PC-9 (cell line): Measurements from ENCODE around the gene WDR53. TPM values are rescaled to one million over a fixed set of nuclear protein-coding genes. Genes with fewer than 3 reads are reported as not detected.
A peak's percentile ranks its signal among the peaks of the same experiment; 100 is the strongest.

ENCODE experiments used
- BruUV-seq: library from RNA; stranded (reverse); fragments of 400-500 nt; replicated peaks from 2 replicates; lab custom pipeline; 2021; lab: Mats Ljungman, UMichigan
- CTCF ChIA-PET: fragments of 300-600 bp; sonication (Branson Sonifier 250); formaldehyde crosslinking; loops from one replicate; lab custom pipeline; 2022; ENCODE audit warnings: antibody characterized with exemption; lab: Charles Lee
- POLR2A ChIA-PET: fragments of 300-600 bp; sonication (Branson Sonifier 250); formaldehyde crosslinking; loops from one replicate; lab custom pipeline; 2022; ENCODE audit warnings: antibody characterized with exemption; ENCODE audit not compliant: unreplicated experiment; lab: Charles Lee
- DNase-seq, 2 experiments: peaks; one replicate each; pipeline versions ENCODE4 v3.0.0 to v3.0.0-alpha.2; 2015 to 2022; ENCODE audit warnings: mixed read lengths in 1 of 2
- H2AFZ ChIP-seq: fragments of 200-600 bp; sonication (generic); 2 replicates; pipeline ENCODE4 v1.8.1; 2017; ENCODE audit warnings: antibody characterized with exemption
- H3F3A ChIP-seq: fragments of 200-600 bp; sonication (generic); 2 replicates; pipeline ENCODE4 v1.8.1; 2017; ENCODE audit warnings: antibody characterized with exemption, mild to moderate bottlenecking, low read depth; ENCODE audit not compliant: insufficient read depth
- H3K27ac ChIP-seq: fragments of 200-600 bp; sonication (generic); 2 replicates; pipeline ENCODE4 v1.6.1; 2016; ENCODE audit warnings: mixed run types
- H3K27me3 ChIP-seq: fragments of 200-600 bp; sonication (generic); 2 replicates; pipeline ENCODE4 v1.6.1; 2016; ENCODE audit warnings: low read depth, mixed run types; ENCODE audit not compliant: insufficient read depth
- H3K36me3 ChIP-seq: fragments of 200-600 bp; sonication (generic); 2 replicates; pipeline ENCODE4 v1.6.1; 2016; ENCODE audit warnings: low read depth, mixed run types
- H3K4me1 ChIP-seq: fragments of 200-600 bp; sonication (generic); replicated peaks from 2 replicates; pipeline ENCODE4 v1.6.1; 2016; ENCODE audit warnings: mixed run types; ENCODE audit not compliant: insufficient read depth
- H3K4me2 ChIP-seq: fragments of 200-600 bp; sonication (generic); 2 replicates; pipeline ENCODE4 v1.6.1; 2017; ENCODE audit warnings: mixed run types
- H3K4me3 ChIP-seq: fragments of 200-600 bp; sonication (generic); 2 replicates; pipeline ENCODE4 v1.6.1; 2016; ENCODE audit warnings: mixed run types
- H3K79me2 ChIP-seq: fragments of 200-600 bp; sonication (generic); 2 replicates; pipeline ENCODE4 v1.6.1; 2017; ENCODE audit warnings: low read depth, mixed run types
- H3K9me2 ChIP-seq: fragments of 200-600 bp; sonication (generic); 2 replicates; pipeline ENCODE4 v1.8.1; 2017; ENCODE audit warnings: mild to moderate bottlenecking; ENCODE audit not compliant: insufficient read depth
- H3K9me3 ChIP-seq: fragments of 200-600 bp; sonication (generic); 2 replicates; pipeline ENCODE4 v1.8.1; 2016; ENCODE audit warnings: low read depth; ENCODE audit not compliant: insufficient read depth
- H4K20me1 ChIP-seq: fragments of 200-600 bp; sonication (generic); 2 replicates; pipeline ENCODE4 v1.8.1; 2017; ENCODE audit not compliant: insufficient read depth
- CTCF ChIP-seq: fragments of 200-600 bp; sonication (generic); conservative IDR thresholded peaks from 2 replicates; pipeline ENCODE4 v1.6.1; 2017; ENCODE audit warnings: mixed run types, antibody characterized with exemption, mild to moderate bottlenecking, moderate library complexity
- EZH2 ChIP-seq: fragments of 200-600 bp; sonication (generic); IDR thresholded peaks from 2 replicates; pipeline ENCODE4 v1.8.0; 2017; ENCODE audit warnings: antibody characterized with exemption, low read depth
- intact Hi-C: fragments of 100-400 bp; cut with micrococcal nuclease; formaldehyde crosslinking; loops from one replicate; pipeline ENCODE4 v1.10.0; 2022; ENCODE audit not compliant: unreplicated experiment
- total RNA-seq: library from RNA; stranded (reverse); gene quantifications from 2 replicates; pipeline ENCODE4 v1.2.3, GENCODE V29; 2021

WDR53 gene
- total RNA-seq, 1 experiment from 2014 or later, result 34.8 TPM

GRCh38 chr3:196519718-196520082 is 48.7 kb downstream of the WDR53 start:
- intact Hi-C loops, result loop anchor here (1.0 to 10.0 kb wide), 7 partner anchors 266 to 665 kb away; partner anchors contain the start of gene NCBP2
- no peaks in the 10 kb centered on the region for H3K79me2 ChIP-seq
- H4K20me1 ChIP-seq, result no peaks in the 10 kb centered on the region
- 0 out of 2 replicates have a peak, but pooled peaks cover 4% of the 10 kb centered on the region for H3F3A ChIP-seq
- CTCF ChIA-PET, result interaction anchor here (2.0 kb wide), 1 partner anchor 266 kb away, joined by 7 read pairs; no protein-coding TSS in a partner anchor
- BruUV-seq, result no TSS peak
- no peak overlapping the region for H3K4me3 ChIP-seq
- DNase-seq, result no peak
- no peak overlapping the region for H3K4me2 ChIP-seq
- H3K9me3 ChIP-seq, result peaks cover 10% of the 10 kb centered on the region
- no peaks in the 10 kb centered on the region for H3K27me3 ChIP-seq
- H3K9me2 ChIP-seq, result no peaks in the 10 kb centered on the region
- peaks cover 8% of the 10 kb centered on the region for H3K4me1 ChIP-seq
- no peak for TF ChIP-seq EZH2
- TF ChIP-seq CTCF, result no peak
- POLR2A ChIA-PET, result no interaction called here
- H2AFZ ChIP-seq, result no peak overlapping the region
- no peaks in the 10 kb centered on the region for H3K36me3 ChIP-seq
- no peak overlapping the region for H3K27ac ChIP-seq

- Histone ChIP-seq H3K27ac (no peak overlapping the region), H3K4me2 (no peak overlapping the region), H3K27me3 (no peaks in the 10 kb centered on the region), H3K9me3 (peaks cover 10% of the 10 kb centered on the region), H3F3A (0 out of 2 replicates have a peak, but pooled peaks cover 4% of the 10 kb centered on the region), H3K4me3 (no peak overlapping the region), H3K79me2 (no peaks in the 10 kb centered on the region), H3K36me3 (no peaks in the 10 kb centered on the region), H3K4me1 (peaks cover 8% of the 10 kb centered on the region), H2AFZ (no peak overlapping the region), H3K9me2 (no peaks in the 10 kb centered on the region), H4K20me1 (no peaks in the 10 kb centered on the region)
- peak; percentile 70 to 75 for DNase-seq
- no TSS peak for BruUV-seq
- TF ChIP-seq CTCF, result peak; percentile 97
- TF ChIP-seq EZH2, result no peak
- CTCF ChIA-PET, result interaction anchor here (0.6 to 2.0 kb wide), 3 partner anchors 10 to 625 kb away, joined by 3 to 7 read pairs (median 4); no protein-coding TSS in a partner anchor
- intact Hi-C loops, result loop anchor here (1.0 to 2.0 kb wide), 5 partner anchors 266 to 656 kb away; no protein-coding TSS in a partner anchor
- POLR2A ChIA-PET, result interaction anchor here (0.7 kb wide), 2 partner anchors 411 to 741 kb away, joined by 3 to 6 read pairs; no protein-coding TSS in a partner anchor
These were observed 49.2 kb downstream of the WDR53 start for GRCh38 chr3:196518966-196519717.

GRCh38 chr3:196517919-196518318 is 50.4 kb downstream of the WDR53 start:
- TF ChIP-seq EZH2 (no peak), CTCF (no peak)
- Histone ChIP-seq H3F3A (0 out of 2 replicates have a peak, but pooled peaks cover 4% of the 10 kb centered on the region), H3K9me3 (peaks cover 10% of the 10 kb centered on the region), H3K9me2 (no peaks in the 10 kb centered on the region), H3K4me1 (peaks cover 8% of the 10 kb centered on the region), H3K27me3 (no peaks in the 10 kb centered on the region), H2AFZ (no peak overlapping the region), H3K27ac (no peak overlapping the region), H3K36me3 (no peaks in the 10 kb centered on the region), H4K20me1 (no peaks in the 10 kb centered on the region), H3K4me2 (0 out of 2 replicates have a peak overlapping the region, but pooled peaks have one; percentile 7), H3K4me3 (no peak overlapping the region), H3K79me2 (no peaks in the 10 kb centered on the region)
- no TSS peak for BruUV-seq
- DNase-seq, result peak; percentile 50 to 61
- CTCF ChIA-PET, result interaction anchor here (2.0 kb wide), 1 partner anchor 264 kb away, joined by 7 read pairs; no protein-coding TSS in a partner anchor
- intact Hi-C loops, result loop anchor here (2.0 kb wide), 4 partner anchors 321 to 655 kb away; no protein-coding TSS in a partner anchor
- POLR2A ChIA-PET, result no interaction called here
